Measurements from ENCODE around the gene HLA-B.

DNA sequence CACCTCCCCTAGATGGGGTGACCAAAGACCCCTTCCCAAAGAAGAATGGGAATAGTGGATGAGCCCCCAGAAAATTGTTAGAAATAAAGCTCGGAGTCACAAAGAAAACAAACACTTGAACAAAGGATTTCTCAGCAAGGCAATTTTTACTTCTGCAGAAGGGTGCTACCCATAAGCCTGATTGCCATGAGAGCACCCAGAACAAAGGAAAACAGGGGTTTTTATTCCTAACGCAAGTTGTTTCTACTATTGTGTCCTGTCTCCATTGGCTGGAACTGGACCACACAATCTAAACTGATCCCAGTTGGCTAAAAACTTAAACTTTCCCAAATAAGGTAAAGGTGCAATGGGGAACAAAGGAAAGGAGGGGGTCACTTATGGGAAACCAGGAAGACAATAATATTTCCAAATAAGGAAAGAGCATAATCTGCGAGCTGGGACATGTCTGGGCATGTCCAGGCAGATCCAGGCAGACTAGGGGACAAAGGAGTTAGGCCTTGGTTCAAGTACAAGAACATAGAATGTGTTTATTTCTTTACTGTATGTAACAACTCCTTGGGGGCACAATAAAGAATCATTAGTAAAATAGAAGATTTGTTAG, 20.0 kb downstream of the HLA-B start:
- TF ChIP-seq, protein P1, sequence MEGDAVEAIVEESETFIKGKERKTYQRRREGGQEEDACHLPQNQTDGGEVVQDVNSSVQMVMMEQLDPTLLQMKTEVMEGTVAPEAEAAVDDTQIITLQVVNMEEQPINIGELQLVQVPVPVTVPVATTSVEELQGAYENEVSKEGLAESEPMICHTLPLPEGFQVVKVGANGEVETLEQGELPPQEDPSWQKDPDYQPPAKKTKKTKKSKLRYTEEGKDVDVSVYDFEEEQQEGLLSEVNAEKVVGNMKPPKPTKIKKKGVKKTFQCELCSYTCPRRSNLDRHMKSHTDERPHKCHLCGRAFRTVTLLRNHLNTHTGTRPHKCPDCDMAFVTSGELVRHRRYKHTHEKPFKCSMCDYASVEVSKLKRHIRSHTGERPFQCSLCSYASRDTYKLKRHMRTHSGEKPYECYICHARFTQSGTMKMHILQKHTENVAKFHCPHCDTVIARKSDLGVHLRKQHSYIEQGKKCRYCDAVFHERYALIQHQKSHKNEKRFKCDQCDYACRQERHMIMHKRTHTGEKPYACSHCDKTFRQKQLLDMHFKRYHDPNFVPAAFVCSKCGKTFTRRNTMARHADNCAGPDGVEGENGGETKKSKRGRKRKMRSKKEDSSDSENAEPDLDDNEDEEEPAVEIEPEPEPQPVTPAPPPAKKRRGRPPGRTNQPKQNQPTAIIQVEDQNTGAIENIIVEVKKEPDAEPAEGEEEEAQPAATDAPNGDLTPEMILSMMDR (IDR thresholded peaks at IDR 0.05): no peak
- TF ChIP-seq POLR2A (IDR thresholded peaks at IDR 0.05): no peak

All from thyroid gland (tissue), 4 donors.